ENCODE measurements around the gene VCL. TPM values are rescaled to one million over a fixed set of nuclear protein-coding genes. Genes with fewer than 3 reads are reported as not detected.

Gene VCL
- total RNA-seq, 1 donor from 2014 or later: 74.6 TPM

DNA sequence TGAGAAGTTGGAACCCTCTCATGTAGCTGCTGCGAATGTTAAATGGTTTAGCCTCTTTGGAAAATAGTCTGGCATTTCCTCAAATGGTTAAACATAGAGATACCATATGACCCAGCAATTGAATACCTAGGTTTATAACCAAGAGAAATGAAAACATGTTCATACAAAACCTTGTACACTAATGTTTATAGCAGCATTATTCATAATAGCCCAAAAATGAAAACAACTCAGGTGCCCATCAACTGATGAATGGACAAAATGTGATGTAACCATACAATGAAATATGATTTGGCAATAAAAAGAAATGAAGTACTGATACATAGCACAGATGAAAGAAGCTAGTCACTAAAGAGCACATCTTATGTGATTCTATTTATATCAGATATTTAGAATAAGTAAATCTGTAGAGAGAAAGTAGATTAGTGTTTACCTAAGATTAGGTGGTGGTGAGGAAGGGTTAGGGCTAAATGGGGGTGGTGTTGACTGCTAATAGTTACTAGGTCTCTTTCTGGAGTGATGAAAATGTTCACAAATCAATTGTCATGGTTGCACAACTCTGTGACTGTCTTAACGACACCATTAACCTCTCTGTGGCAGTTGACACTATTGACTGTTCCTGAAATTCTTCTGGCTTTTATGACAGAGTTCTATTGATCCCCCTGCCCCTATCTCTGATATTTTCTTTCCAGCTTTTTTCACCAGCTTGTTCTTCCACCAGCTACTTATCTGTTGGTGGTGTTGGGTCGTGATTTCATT, 35.2 kb downstream of the VCL start:
- Histone ChIP-seq H3K27ac (no peak overlapping the region), H3K27me3 (no peaks in the 10 kb centered on the region), H3K36me3 (peaks cover 0 to 6% of the 10 kb centered on the region in 2 donors), H3K4me1 (peaks cover 39% of the 10 kb centered on the region), H3K9me3 (no peaks in the 10 kb centered on the region), H3K4me3 (no peak overlapping the region)
- intact Hi-C loops (cut with DNase I): no loop called here
- DNase-seq (ENCODE audit: extremely low spot score in 2 of 2): no peak
- TF ChIP-seq POLR2A (IDR thresholded peaks at IDR 0.05): no peak
- TF ChIP-seq, protein P1, sequence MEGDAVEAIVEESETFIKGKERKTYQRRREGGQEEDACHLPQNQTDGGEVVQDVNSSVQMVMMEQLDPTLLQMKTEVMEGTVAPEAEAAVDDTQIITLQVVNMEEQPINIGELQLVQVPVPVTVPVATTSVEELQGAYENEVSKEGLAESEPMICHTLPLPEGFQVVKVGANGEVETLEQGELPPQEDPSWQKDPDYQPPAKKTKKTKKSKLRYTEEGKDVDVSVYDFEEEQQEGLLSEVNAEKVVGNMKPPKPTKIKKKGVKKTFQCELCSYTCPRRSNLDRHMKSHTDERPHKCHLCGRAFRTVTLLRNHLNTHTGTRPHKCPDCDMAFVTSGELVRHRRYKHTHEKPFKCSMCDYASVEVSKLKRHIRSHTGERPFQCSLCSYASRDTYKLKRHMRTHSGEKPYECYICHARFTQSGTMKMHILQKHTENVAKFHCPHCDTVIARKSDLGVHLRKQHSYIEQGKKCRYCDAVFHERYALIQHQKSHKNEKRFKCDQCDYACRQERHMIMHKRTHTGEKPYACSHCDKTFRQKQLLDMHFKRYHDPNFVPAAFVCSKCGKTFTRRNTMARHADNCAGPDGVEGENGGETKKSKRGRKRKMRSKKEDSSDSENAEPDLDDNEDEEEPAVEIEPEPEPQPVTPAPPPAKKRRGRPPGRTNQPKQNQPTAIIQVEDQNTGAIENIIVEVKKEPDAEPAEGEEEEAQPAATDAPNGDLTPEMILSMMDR (IDR thresholded peaks at IDR 0.05): no peak
- TF ChIP-seq POLR2AphosphoS5 (IDR thresholded peaks at IDR 0.05; ENCODE audit: insufficient read depth in 1 of 2, low read depth in 1 of 2): no peak

DNA sequence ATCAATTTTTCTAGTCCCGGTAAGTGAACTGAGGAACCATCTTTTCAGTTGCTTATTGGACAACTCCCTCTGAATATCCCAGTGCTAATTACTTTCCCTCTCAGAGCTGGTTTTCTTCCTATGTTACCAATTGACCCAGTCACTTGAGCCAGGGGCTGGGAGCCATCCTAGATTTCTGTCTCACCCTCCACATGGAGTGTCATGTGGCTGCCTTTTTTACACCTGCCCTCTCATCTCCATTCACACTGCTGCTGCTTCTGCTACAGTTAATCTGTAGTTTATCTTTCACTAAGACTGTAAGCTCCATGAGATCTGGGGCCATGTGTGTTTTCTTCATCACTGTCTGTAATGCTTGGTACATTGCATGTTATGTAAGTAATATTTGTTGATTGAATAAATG, 35.8 kb downstream of the VCL start:
- DNase-seq (ENCODE audit: extremely low spot score in 2 of 2): no peak
- no peak overlapping the region for H3K4me3 ChIP-seq
- no peaks in the 10 kb centered on the region for H3K9me3 ChIP-seq
- intact Hi-C loops (cut with DNase I): no loop called here
- no peaks in the 10 kb centered on the region for H3K27me3 ChIP-seq
- TF ChIP-seq POLR2AphosphoS5 (IDR thresholded peaks at IDR 0.05; ENCODE audit: insufficient read depth in 1 of 2, low read depth in 1 of 2): no peak
- TF ChIP-seq POLR2A (IDR thresholded peaks at IDR 0.05): no peak
- TF ChIP-seq, protein P1 (IDR thresholded peaks at IDR 0.05): no peak
- peaks cover 0 to 6% of the 10 kb centered on the region in 2 donors for H3K36me3 ChIP-seq
- no peak overlapping the region for H3K27ac ChIP-seq
- peaks cover 43% of the 10 kb centered on the region for H3K4me1 ChIP-seq

DNA sequence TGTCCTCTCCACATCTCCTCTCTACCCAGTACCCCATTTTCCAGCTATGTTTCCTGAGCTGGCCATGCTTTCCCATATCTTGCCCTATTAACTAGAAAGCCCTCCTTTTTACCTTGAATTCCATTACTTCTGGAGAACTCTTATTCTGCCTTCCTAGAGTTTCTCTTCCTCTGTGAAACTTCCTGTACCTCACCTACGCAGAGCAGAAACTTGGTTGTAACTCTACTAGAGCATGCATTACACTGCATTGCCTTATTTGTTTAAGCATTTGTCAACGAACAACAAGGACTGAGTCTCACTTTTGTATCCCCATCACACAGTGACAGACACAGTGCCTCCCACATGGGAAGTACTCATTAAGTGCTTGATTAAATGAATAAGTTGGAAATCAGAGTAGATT, 36.4 kb downstream of the VCL start:
- intact Hi-C loops (cut with DNase I): no loop called here

DNA sequence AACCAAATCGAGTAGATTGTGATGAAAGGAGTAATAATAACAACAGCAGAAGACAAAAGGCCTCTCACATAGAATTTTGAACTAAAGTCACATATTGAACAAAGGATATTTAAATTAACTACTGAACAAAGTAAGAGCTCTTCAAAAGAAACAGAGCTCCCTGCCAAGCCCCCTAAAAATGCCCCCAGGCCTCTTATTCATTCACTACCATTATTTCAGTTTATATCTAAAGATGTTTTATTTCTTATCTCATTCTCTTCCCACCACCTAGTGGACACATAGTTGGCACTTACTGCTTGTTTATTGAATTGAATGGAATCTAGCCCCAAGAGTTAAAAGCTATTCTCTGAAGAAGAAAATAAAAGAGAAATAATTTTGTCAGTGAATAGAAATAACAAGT, 37.4 kb downstream of the VCL start:
- no peaks in the 10 kb centered on the region for H3K27me3 ChIP-seq
- no peaks in the 10 kb centered on the region for H3K9me3 ChIP-seq
- TF ChIP-seq, protein P1 (IDR thresholded peaks at IDR 0.05): no peak
- no peak for TF ChIP-seq POLR2A (IDR thresholded peaks at IDR 0.05)
- no peak for TF ChIP-seq POLR2AphosphoS5 (IDR thresholded peaks at IDR 0.05; ENCODE audit: insufficient read depth in 1 of 2, low read depth in 1 of 2)
- intact Hi-C loops (cut with DNase I): no loop called here
- H3K4me1 ChIP-seq: peaks cover 48% of the 10 kb centered on the region
- DNase-seq (ENCODE audit: extremely low spot score in 2 of 2): no peak
- H3K27ac ChIP-seq: peak overlapping the region; percentile 39
- H3K36me3 ChIP-seq: peaks cover 0 to 6% of the 10 kb centered on the region in 2 donors
- no peak overlapping the region for H3K4me3 ChIP-seq

More for the DNA sequence above, 36.4 kb downstream of the VCL start:
- no peak for DNase-seq (ENCODE audit: extremely low spot score in 2 of 2)
- H3K4me1 ChIP-seq: peaks cover 43% of the 10 kb centered on the region
- H3K36me3 ChIP-seq: peaks cover 0 to 6% of the 10 kb centered on the region in 2 donors
- TF ChIP-seq POLR2AphosphoS5 (IDR thresholded peaks at IDR 0.05; ENCODE audit: insufficient read depth in 1 of 2, low read depth in 1 of 2) (no peak), POLR2A (IDR thresholded peaks at IDR 0.05) (no peak)
- TF ChIP-seq, protein P1 (IDR thresholded peaks at IDR 0.05): no peak
- no peak overlapping the region for H3K27ac ChIP-seq
- no peak overlapping the region for H3K4me3 ChIP-seq
- H3K9me3 ChIP-seq: no peaks in the 10 kb centered on the region
- H3K27me3 ChIP-seq: no peaks in the 10 kb centered on the region

DNA sequence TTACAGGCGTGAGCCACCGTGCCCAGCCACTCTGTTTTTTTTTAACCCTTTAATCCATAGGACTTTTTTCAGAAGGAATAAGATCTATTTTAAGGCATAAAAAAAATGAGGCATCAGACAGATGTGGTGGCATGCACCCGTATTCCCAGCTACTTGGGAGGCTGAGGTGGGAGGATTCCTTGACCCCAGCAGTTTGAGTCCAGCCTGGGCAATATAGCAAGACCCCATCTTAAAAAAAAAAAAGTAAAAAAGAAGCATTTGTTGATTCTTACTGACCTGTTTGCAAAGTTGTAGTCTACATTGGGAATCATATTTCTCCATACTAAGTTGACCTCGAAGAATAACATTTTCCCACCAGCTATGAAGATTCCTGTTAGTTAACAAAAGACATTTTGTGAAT, 38.6 kb downstream of the VCL start:
- H3K9me3 ChIP-seq: no peaks in the 10 kb centered on the region
- no peak overlapping the region for H3K4me3 ChIP-seq
- DNase-seq (ENCODE audit: extremely low spot score in 2 of 2): no peak
- no peak for TF ChIP-seq POLR2AphosphoS5 (IDR thresholded peaks at IDR 0.05; ENCODE audit: insufficient read depth in 1 of 2, low read depth in 1 of 2)
- TF ChIP-seq, protein P1 (IDR thresholded peaks at IDR 0.05): no peak
- TF ChIP-seq POLR2A (IDR thresholded peaks at IDR 0.05): no peak
- intact Hi-C loops (cut with DNase I): no loop called here
- peaks cover 0 to 6% of the 10 kb centered on the region in 2 donors for H3K36me3 ChIP-seq
- H3K4me1 ChIP-seq: peaks cover 56% of the 10 kb centered on the region
- no peaks in the 10 kb centered on the region for H3K27me3 ChIP-seq
- no peak overlapping the region for H3K27ac ChIP-seq

Data from vagina (tissue), 2 donors.